GM23338 (cell line): ENCODE measurements around the gene ADAMTS18. TPM values are rescaled to one million over a fixed set of nuclear protein-coding genes. Genes with fewer than 3 reads are reported as not detected.

Experiments used
- ATAC-seq: fragments of 200-7000 bp; cut with Tn5 transposase; 3 replicates; pipeline ENCODE4 v1.9.1; 2020
- DNase-seq: peaks from one replicate; pipeline ENCODE4 v3.0.0-alpha.2; 2015; ENCODE audit warnings: low spot score
- H2AFZ ChIP-seq: fragments of 200-600 bp; sonication (generic); 2 replicates; pipeline ENCODE4 v1.8.0; 2016; ENCODE audit warnings: antibody characterized with exemption, mild to moderate bottlenecking, moderate library complexity
- H3F3A ChIP-seq: fragments of 200-600 bp; sonication (generic); replicated peaks from 2 replicates; pipeline ENCODE4 v1.8.0; 2017; ENCODE audit warnings: antibody characterized with exemption, mixed run types, low read depth
- H3K27ac ChIP-seq: fragments of 200-600 bp; sonication (generic); 2 replicates; pipeline ENCODE4 v1.6.1; 2016; ENCODE audit warnings: low read depth
- H3K27me3 ChIP-seq: fragments of 200-600 bp; sonication (generic); 2 replicates; pipeline ENCODE4 v1.8.0; 2016; ENCODE audit warnings: mild to moderate bottlenecking, mixed run types, moderate library complexity; ENCODE audit not compliant: insufficient read depth
- H3K36me3 ChIP-seq: fragments of 200-600 bp; sonication (generic); 2 replicates; pipeline ENCODE4 v1.8.0; 2016; ENCODE audit warnings: mild to moderate bottlenecking; ENCODE audit not compliant: insufficient read depth
- H3K4me1 ChIP-seq: fragments of 200-600 bp; sonication (generic); 2 replicates; pipeline ENCODE4 v1.8.0; 2016; ENCODE audit warnings: mild to moderate bottlenecking, moderate library complexity; ENCODE audit not compliant: insufficient read depth
- H3K4me2 ChIP-seq: fragments of 200-600 bp; sonication (generic); 2 replicates; pipeline ENCODE4 v1.7.1; 2017; ENCODE audit warnings: mixed run types
- H3K4me3 ChIP-seq: fragments of 200-600 bp; sonication (generic); 2 replicates; pipeline ENCODE4 v1.6.1; 2016; ENCODE audit warnings: mixed run types
- H3K79me2 ChIP-seq: fragments of 200-600 bp; sonication (generic); replicated peaks from 2 replicates; pipeline ENCODE4 v1.8.0; 2017; ENCODE audit warnings: mild to moderate bottlenecking; ENCODE audit not compliant: insufficient read depth
- H3K9me2 ChIP-seq: fragments of 200-600 bp; sonication (generic); 2 replicates; pipeline ENCODE4 v1.8.0; 2017; ENCODE audit not compliant: insufficient read depth
- H4K20me1 ChIP-seq: fragments of 200-600 bp; sonication (generic); replicated peaks from 2 replicates; pipeline ENCODE4 v1.8.0; 2017; ENCODE audit warnings: mild to moderate bottlenecking; ENCODE audit not compliant: insufficient read depth
- H3K27ac Mint-ChIP-seq: 2 replicates; pipeline ENCODE4 v1.8.0; 2020; ENCODE audit warnings: inconsistent platforms, mild to moderate bottlenecking, moderate library complexity, mixed read lengths
- H3K27me3 Mint-ChIP-seq: 3 replicates; pipeline ENCODE4 v1.8.0; 2022; ENCODE audit warnings: low read depth, mild to moderate bottlenecking, moderate library complexity, mixed read lengths, inconsistent platforms; ENCODE audit not compliant: insufficient read depth, poor library complexity
- H3K36me3 Mint-ChIP-seq: 3 replicates; pipeline ENCODE4 v1.8.0; 2021; ENCODE audit warnings: low read depth, mild to moderate bottlenecking, inconsistent platforms, moderate library complexity, mixed read lengths
- H3K4me1 Mint-ChIP-seq: 3 replicates; pipeline ENCODE4 v1.8.0; 2020; ENCODE audit warnings: mild to moderate bottlenecking, inconsistent platforms, mixed read lengths
- H3K4me3 Mint-ChIP-seq: 3 replicates; pipeline ENCODE4 v1.8.0; 2021; ENCODE audit warnings: moderate library complexity, mild to moderate bottlenecking, inconsistent platforms, mixed read lengths
- H3K9me3 Mint-ChIP-seq: 3 replicates; pipeline ENCODE4 v1.8.0; 2020; ENCODE audit warnings: moderate library complexity, mild to moderate bottlenecking, inconsistent platforms, mixed read lengths
- CREB1 ChIP-seq: fragments of 250-450 bp; sonication (Bioruptor Pico); IDR thresholded peaks from 2 replicates; pipeline ENCODE4 v1.5.0; 2020; ENCODE audit warnings: low read depth, mild to moderate bottlenecking, moderate library complexity
- JUNB ChIP-seq: IDR thresholded peaks from one replicate; pipeline ENCODE4 v1.6.1; 2016; ENCODE audit warnings: antibody characterized with exemption; ENCODE audit not compliant: unreplicated experiment
- NANOG ChIP-seq: IDR thresholded peaks from 2 replicates; pipeline ENCODE4 v1.6.1; 2016; ENCODE audit warnings: antibody characterized with exemption, borderline replicate concordance
- POLR2AphosphoS5 ChIP-seq: IDR thresholded peaks from 2 replicates; pipeline ENCODE4 v1.6.1; 2016; ENCODE audit warnings: antibody characterized with exemption, low read depth
- STAT1 ChIP-seq: IDR thresholded peaks from one replicate; pipeline ENCODE4 v1.6.1; 2016; ENCODE audit warnings: antibody characterized with exemption; ENCODE audit not compliant: unreplicated experiment
- ZNF114 ChIP-seq: fragments of 250-450 bp; sonication (Bioruptor Pico); IDR thresholded peaks from 2 replicates; pipeline ENCODE4 v1.5.0; 2020; ENCODE audit warnings: mild to moderate bottlenecking, moderate library complexity
- polyA plus RNA-seq: library from polyadenylated mRNA; unstranded; fragments of >200 nt; fragmentation: Nextera tagmentation; extraction: Ambion mirVana; gene quantifications from 2 replicates; pipeline ENCODE4 v1.2.1, GENCODE V29; 2016
- total RNA-seq: library from RNA; depleted of rRNA; stranded (reverse); fragments of >200 nt; shearing (Covaris generic); gene quantifications from 2 replicates; pipeline ENCODE4 v1.2.3, GENCODE V29; 2014
- TF ChIP-seq, protein P1 (sequence below): fragments of 250-450 bp; sonication (Bioruptor Pico); IDR thresholded peaks from 2 replicates; pipeline ENCODE4 v1.5.0; 2020; ENCODE audit warnings: mild to moderate bottlenecking, moderate library complexity
- TF ChIP-seq, protein P2 (sequence below): IDR thresholded peaks from 2 replicates; pipeline ENCODE4 v1.6.1; 2016; ENCODE audit warnings: antibody characterized with exemption
- TF ChIP-seq, protein P3 (sequence below): IDR thresholded peaks from one replicate; pipeline ENCODE4 v1.6.1; 2018; ENCODE audit warnings: antibody characterized with exemption; ENCODE audit not compliant: unreplicated experiment
- TF ChIP-seq, protein P4 (sequence below), 2 experiments: fragments of 200-600 bp in 1 of 2; sonication (generic) in 1 of 2; conservative IDR thresholded peaks; 2 replicates each; pipeline versions ENCODE4 v1.5.1 to v1.6.1; 2016 to 2017; ENCODE audit warnings: antibody characterized with exemption in 2 of 2, low read depth in 2 of 2, mild to moderate bottlenecking in 2 of 2, moderate library complexity in 1 of 2

The ADAMTS18 gene
- total and polyA plus RNA-seq, 2 experiments from 2014 or later, result 0.15 to 0.90 TPM

DNA sequence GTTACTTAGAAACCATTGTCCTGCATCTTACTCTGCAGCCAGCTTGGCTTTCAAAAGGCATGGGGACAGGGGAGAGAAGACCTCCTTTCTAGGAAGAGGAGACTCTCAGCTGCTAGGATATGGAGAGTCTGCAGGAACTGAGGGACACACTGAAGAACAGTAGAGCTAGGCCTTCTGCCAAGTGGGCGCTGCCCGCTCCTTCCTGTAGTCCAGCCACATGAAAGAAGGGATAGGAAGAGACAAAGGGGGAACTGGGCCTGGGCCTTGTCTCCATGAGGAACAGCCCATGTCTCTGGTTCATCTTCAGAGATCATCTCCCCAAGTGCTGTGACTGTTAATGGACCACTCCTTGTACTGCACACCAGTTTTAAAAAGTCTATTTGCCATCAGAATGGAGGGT lies 157.3 kb downstream of the ADAMTS18 start (continued):
- TF ChIP-seq, protein P1, sequence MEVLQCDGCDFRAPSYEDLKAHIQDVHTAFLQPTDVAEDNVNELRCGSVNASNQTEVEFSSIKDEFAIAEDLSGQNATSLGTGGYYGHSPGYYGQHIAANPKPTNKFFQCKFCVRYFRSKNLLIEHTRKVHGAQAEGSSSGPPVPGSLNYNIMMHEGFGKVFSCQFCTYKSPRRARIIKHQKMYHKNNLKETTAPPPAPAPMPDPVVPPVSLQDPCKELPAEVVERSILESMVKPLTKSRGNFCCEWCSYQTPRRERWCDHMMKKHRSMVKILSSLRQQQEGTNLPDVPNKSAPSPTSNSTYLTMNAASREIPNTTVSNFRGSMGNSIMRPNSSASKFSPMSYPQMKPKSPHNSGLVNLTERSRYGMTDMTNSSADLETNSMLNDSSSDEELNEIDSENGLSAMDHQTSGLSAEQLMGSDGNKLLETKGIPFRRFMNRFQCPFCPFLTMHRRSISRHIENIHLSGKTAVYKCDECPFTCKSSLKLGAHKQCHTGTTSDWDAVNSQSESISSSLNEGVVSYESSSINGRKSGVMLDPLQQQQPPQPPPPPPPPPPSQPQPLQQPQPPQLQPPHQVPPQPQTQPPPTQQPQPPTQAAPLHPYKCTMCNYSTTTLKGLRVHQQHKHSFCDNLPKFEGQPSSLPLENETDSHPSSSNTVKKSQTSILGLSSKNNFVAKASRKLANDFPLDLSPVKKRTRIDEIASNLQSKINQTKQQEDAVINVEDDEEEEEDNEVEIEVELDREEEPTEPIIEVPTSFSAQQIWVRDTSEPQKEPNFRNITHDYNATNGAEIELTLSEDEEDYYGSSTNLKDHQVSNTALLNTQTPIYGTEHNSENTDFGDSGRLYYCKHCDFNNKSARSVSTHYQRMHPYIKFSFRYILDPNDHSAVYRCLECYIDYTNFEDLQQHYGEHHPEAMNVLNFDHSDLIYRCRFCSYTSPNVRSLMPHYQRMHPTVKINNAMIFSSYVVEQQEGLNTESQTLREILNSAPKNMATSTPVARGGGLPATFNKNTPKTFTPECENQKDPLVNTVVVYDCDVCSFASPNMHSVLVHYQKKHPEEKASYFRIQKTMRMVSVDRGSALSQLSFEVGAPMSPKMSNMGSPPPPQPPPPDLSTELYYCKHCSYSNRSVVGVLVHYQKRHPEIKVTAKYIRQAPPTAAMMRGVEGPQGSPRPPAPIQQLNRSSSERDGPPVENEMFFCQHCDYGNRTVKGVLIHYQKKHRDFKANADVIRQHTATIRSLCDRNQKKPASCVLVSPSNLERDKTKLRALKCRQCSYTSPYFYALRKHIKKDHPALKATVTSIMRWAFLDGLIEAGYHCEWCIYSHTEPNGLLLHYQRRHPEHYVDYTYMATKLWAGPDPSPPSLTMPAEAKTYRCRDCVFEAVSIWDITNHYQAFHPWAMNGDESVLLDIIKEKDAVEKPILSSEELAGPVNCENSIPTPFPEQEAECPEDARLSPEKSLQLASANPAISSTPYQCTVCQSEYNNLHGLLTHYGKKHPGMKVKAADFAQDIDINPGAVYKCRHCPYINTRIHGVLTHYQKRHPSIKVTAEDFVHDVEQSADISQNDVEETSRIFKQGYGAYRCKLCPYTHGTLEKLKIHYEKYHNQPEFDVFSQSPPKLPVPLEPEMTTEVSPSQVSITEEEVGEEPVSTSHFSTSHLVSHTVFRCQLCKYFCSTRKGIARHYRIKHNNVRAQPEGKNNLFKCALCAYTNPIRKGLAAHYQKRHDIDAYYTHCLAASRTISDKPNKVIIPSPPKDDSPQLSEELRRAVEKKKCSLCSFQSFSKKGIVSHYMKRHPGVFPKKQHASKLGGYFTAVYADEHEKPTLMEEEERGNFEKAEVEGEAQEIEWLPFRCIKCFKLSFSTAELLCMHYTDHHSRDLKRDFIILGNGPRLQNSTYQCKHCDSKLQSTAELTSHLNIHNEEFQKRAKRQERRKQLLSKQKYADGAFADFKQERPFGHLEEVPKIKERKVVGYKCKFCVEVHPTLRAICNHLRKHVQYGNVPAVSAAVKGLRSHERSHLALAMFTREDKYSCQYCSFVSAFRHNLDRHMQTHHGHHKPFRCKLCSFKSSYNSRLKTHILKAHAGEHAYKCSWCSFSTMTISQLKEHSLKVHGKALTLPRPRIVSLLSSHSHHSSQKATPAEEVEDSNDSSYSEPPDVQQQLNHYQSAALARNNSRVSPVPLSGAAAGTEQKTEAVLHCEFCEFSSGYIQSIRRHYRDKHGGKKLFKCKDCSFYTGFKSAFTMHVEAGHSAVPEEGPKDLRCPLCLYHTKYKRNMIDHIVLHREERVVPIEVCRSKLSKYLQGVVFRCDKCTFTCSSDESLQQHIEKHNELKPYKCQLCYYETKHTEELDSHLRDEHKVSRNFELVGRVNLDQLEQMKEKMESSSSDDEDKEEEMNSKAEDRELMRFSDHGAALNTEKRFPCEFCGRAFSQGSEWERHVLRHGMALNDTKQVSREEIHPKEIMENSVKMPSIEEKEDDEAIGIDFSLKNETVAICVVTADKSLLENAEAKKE (CRISPR knock-in tag), result no peak
- TF ChIP-seq JUNB (no peak), ZNF114 (CRISPR knock-in tag) (no peak), CREB1 (no peak), NANOG (no peak)
- TF ChIP-seq, protein P2, sequence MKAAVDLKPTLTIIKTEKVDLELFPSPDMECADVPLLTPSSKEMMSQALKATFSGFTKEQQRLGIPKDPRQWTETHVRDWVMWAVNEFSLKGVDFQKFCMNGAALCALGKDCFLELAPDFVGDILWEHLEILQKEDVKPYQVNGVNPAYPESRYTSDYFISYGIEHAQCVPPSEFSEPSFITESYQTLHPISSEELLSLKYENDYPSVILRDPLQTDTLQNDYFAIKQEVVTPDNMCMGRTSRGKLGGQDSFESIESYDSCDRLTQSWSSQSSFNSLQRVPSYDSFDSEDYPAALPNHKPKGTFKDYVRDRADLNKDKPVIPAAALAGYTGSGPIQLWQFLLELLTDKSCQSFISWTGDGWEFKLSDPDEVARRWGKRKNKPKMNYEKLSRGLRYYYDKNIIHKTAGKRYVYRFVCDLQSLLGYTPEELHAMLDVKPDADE, result no peak

DNA sequence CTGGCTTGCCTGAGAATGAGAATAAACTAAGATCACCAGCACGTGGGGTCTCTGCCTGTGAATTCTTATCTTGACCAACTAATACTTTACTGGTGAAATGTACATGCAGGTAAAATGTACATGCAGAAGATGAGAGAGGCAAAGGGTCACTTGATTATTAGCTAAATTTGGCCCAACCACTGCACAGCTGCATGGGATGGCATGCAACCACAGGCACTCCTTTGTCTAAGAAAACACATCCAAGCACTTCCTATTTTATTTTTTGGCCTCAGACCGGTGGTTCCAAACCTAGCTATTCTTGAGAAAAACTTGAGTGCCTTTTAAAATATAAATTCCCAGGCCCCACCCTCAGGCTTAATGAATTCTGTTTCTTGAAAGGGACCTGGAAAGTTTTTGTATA lies 157.7 kb downstream of the ADAMTS18 start:
- H3K4me1 ChIP-seq, result peaks cover 4% of the 10 kb centered on the region; the same call in 1 of the 2 replicates
- H3F3A ChIP-seq, result no peaks in the 10 kb centered on the region
- no peak overlapping the region for H3K27ac ChIP-seq
- H3K79me2 ChIP-seq, result no peaks in the 10 kb centered on the region
- no peaks in the 10 kb centered on the region for H3K9me2 ChIP-seq
- H3K4me2 ChIP-seq, result no peak overlapping the region
- Mint-ChIP-seq H3K4me3 (no peak overlapping the region), H3K4me1 (peaks cover 10% of the 10 kb centered on the region), H3K27me3 (no peaks in the 10 kb centered on the region), H3K27ac (no peak overlapping the region), H3K36me3 (no peaks in the 10 kb centered on the region), H3K9me3 (no peaks in the 10 kb centered on the region; the same call in 2 of the 3 replicates)
- ATAC-seq, result no peak
- no peaks in the 10 kb centered on the region for H4K20me1 ChIP-seq
- H3K27me3 ChIP-seq, result no peaks in the 10 kb centered on the region
- H2AFZ ChIP-seq, result no peak overlapping the region
- no peaks in the 10 kb centered on the region for H3K36me3 ChIP-seq
- DNase-seq, result no peak
- no peak overlapping the region for H3K4me3 ChIP-seq
- TF ChIP-seq ZNF114 (CRISPR knock-in tag), result no peak
- TF ChIP-seq STAT1, result no peak
- TF ChIP-seq, protein P3, sequence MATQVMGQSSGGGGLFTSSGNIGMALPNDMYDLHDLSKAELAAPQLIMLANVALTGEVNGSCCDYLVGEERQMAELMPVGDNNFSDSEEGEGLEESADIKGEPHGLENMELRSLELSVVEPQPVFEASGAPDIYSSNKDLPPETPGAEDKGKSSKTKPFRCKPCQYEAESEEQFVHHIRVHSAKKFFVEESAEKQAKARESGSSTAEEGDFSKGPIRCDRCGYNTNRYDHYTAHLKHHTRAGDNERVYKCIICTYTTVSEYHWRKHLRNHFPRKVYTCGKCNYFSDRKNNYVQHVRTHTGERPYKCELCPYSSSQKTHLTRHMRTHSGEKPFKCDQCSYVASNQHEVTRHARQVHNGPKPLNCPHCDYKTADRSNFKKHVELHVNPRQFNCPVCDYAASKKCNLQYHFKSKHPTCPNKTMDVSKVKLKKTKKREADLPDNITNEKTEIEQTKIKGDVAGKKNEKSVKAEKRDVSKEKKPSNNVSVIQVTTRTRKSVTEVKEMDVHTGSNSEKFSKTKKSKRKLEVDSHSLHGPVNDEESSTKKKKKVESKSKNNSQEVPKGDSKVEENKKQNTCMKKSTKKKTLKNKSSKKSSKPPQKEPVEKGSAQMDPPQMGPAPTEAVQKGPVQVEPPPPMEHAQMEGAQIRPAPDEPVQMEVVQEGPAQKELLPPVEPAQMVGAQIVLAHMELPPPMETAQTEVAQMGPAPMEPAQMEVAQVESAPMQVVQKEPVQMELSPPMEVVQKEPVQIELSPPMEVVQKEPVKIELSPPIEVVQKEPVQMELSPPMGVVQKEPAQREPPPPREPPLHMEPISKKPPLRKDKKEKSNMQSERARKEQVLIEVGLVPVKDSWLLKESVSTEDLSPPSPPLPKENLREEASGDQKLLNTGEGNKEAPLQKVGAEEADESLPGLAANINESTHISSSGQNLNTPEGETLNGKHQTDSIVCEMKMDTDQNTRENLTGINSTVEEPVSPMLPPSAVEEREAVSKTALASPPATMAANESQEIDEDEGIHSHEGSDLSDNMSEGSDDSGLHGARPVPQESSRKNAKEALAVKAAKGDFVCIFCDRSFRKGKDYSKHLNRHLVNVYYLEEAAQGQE, result no peak
- TF ChIP-seq JUNB, result no peak
- TF ChIP-seq, protein P2, result no peak
- no peak for TF ChIP-seq POLR2AphosphoS5
- TF ChIP-seq, protein P4, sequence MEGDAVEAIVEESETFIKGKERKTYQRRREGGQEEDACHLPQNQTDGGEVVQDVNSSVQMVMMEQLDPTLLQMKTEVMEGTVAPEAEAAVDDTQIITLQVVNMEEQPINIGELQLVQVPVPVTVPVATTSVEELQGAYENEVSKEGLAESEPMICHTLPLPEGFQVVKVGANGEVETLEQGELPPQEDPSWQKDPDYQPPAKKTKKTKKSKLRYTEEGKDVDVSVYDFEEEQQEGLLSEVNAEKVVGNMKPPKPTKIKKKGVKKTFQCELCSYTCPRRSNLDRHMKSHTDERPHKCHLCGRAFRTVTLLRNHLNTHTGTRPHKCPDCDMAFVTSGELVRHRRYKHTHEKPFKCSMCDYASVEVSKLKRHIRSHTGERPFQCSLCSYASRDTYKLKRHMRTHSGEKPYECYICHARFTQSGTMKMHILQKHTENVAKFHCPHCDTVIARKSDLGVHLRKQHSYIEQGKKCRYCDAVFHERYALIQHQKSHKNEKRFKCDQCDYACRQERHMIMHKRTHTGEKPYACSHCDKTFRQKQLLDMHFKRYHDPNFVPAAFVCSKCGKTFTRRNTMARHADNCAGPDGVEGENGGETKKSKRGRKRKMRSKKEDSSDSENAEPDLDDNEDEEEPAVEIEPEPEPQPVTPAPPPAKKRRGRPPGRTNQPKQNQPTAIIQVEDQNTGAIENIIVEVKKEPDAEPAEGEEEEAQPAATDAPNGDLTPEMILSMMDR (conservative IDR thresholded peaks at IDR 0.05; ENCODE audit: low read depth in 2 of 2), result no peak
